22Rv1 (cell line): ENCODE measurements around the gene KLHL18.

Source experiments
- H3K27ac ChIP-seq: fragments of 450-650 bp; 2 replicates; pipeline ENCODE4 v1.5.1; 2017
- ZFX ChIP-seq: fragments of 450-650 bp; IDR thresholded peaks from 2 replicates; pipeline ENCODE4 v1.6.1; 2017; ENCODE audit warnings: antibody characterized with exemption, borderline replicate concordance
- TF ChIP-seq, protein P1 (sequence below): fragments of 450-650 bp; IDR thresholded peaks from 2 replicates; pipeline ENCODE4 v1.5.1; 2017; ENCODE audit warnings: mild to moderate bottlenecking

KLHL18 gene

DNA sequence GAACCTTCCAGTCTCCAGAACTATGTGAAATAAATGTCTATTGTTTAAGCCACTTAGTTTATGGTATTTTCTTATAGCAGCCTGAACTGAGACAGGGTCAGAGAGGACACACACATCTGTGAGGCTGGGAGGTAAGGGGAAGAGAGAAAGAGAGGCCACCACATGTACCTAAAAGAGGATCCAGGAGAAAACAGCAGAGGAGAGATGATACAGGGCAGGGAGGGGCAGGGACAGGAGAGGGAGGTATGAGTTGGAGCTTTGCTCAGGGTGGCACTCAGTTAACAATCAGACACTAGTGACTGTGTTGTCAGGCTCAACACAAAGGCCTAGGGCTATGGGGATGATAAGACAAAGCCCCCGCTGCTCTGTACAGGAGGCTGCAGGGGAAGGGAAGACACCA is 17.7 kb upstream of the KLHL18 start:
- no peak overlapping the region for H3K27ac ChIP-seq

GRCh38 chr3:47265725-47266428 is 16.9 kb upstream of the KLHL18 start:
- H3K27ac ChIP-seq, result no peak overlapping the region
- TF ChIP-seq, protein P1, sequence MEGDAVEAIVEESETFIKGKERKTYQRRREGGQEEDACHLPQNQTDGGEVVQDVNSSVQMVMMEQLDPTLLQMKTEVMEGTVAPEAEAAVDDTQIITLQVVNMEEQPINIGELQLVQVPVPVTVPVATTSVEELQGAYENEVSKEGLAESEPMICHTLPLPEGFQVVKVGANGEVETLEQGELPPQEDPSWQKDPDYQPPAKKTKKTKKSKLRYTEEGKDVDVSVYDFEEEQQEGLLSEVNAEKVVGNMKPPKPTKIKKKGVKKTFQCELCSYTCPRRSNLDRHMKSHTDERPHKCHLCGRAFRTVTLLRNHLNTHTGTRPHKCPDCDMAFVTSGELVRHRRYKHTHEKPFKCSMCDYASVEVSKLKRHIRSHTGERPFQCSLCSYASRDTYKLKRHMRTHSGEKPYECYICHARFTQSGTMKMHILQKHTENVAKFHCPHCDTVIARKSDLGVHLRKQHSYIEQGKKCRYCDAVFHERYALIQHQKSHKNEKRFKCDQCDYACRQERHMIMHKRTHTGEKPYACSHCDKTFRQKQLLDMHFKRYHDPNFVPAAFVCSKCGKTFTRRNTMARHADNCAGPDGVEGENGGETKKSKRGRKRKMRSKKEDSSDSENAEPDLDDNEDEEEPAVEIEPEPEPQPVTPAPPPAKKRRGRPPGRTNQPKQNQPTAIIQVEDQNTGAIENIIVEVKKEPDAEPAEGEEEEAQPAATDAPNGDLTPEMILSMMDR, result no peak
- no peak for TF ChIP-seq ZFX

More for the DNA sequence above, 17.7 kb upstream of the KLHL18 start:
- TF ChIP-seq ZFX, result no peak
- TF ChIP-seq, protein P1, result no peak

DNA sequence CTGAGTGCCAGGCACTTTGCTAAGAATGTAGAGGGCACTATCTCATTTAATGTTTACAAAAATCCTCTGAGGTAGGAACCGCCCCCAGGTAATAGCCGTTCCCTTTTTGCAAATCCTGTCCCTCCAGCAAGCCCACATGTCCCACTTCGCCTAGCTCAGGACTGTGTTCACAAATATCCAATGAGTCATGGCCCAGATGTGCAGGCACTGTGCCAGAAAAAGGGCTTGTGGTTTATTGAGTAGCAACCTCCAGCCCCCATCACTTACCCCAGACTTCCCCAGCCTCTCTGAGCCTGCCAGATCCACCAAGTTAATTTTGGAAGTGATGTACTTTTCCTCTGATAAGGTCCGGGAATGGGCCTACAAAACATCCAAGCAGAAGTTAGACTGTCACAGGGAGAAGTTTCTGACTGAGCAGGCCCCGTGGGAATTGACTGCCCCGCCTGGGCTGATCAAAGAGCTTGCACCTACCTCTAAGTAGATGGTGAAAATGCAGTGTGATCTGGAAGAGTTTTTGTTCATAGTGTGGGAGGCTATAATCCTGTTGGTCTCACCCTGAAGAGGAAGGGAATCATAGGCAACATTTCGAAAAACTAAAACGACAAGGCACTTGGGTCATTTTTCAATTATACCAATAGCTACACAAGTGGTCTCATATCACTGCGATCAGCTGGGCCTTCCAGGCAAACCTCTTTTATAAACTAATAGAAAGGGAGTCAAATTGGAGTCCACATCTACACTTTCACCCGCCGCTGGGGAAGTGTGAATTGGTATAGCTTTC is 15.8 kb upstream of the KLHL18 start:
- TF ChIP-seq, protein P1, result no peak
- no peak for TF ChIP-seq ZFX
- H3K27ac ChIP-seq, result no peak overlapping the region

- no peak overlapping the region for H3K27ac ChIP-seq
- TF ChIP-seq, protein P1, result no peak
- no peak for TF ChIP-seq ZFX
Observed at GRCh38 chr3:47267490-47267824, 15.3 kb upstream of the KLHL18 start.

DNA sequence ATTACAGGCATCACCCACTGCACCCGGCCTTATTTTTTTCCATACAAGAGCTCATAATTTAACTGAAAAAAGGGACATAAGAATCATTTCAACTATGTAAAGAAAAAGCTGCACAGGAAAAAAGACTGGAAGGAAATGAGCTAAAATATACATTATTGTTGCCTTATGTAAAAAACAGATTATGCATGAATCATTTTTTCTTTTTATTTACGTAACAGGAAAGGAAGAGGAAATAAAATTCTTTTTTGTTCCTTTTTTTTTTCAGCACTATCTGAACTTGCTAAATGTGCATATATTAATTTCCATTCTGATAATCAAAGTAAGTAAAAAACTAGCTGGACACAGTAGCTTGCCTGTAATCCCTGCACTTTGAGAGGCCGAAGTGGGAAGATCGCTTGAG is 12.2 kb upstream of the KLHL18 start:
- H3K27ac ChIP-seq, result no peak overlapping the region

DNA sequence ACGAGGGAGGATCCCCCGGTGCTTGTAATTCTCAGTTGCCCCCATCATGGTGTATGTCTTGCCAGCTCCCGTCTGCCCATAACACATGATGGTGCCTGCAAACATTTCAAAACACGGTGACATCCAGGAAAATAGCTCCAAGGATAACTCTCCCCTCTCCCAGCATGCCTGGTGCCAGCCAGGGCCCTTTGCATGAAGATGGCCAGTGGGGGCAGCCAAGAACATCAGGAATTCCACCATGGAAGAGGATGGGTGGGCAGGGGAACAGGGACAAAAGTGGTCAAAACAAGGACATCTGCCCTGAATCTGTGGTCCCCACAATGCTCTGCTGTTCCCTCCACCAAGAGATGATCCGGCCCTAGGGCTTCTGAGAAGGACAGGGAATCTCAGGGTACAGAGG is 9.2 kb upstream of the KLHL18 start:
- no peak for TF ChIP-seq ZFX
- TF ChIP-seq, protein P1, result peak; percentile 23

More for the DNA sequence above, 12.2 kb upstream of the KLHL18 start:
- TF ChIP-seq, protein P1, result no peak
- no peak for TF ChIP-seq ZFX

DNA sequence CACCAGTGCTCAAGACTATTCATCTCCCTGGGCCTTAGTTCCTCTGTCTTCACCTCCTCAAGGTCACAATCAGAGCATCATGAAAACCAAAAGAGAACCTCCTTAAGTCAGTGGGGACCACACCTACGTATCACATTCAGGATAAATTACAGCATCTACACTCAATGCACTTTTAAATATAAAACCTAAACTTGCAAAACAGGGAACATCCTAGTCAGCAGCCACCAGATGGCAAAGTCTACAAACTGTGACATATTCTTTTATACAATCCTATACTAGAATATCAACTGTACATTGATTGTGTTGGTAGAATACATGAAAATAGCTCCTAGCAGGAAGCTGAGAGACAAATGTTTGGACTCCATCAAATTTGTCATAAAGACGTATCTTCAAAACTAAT is 8.1 kb upstream of the KLHL18 start:
- TF ChIP-seq ZFX, result no peak
- TF ChIP-seq, protein P1, result no peak

More for the DNA sequence above, 9.2 kb upstream of the KLHL18 start:
- no peak overlapping the region for H3K27ac ChIP-seq

More for the DNA sequence above, 8.1 kb upstream of the KLHL18 start:
- H3K27ac ChIP-seq, result no peak overlapping the region
